GM20431 (cell line): ENCODE results near the gene ARHGEF2.

ENCODE experiments used
- in situ Hi-C: fragments of 300-500 bp; cut with MseI, MboI; formaldehyde crosslinking; loops from one replicate; pipeline ENCODE4 v1.15.0; 2020; ENCODE audit warnings: low sequenced_read_pairs; ENCODE audit not compliant: unreplicated experiment

Gene ARHGEF2

GRCh38 chr1:155978325-155978972 lies at the start of gene ARHGEF2:
Gene ARHGEF2, minus strand, starts transcription at chr1:155978547. Its CDS starts 120 bp downstream, at chr1:155978427.
- in situ Hi-C loops: no loop called here

GRCh38 chr1:156026588-156026987 lies 48.2 kb upstream of the ARHGEF2 start:
- in situ Hi-C loops: no loop called here

GRCh38 chr1:156025876-156026275 lies 47.5 kb upstream of the ARHGEF2 start:
- in situ Hi-C loops: no loop called here

- in situ Hi-C loops: no loop called here
Observed at GRCh38 chr1:156024801-156025200, 46.5 kb upstream of the ARHGEF2 start.

- in situ Hi-C loops: no loop called here
Observed at GRCh38 chr1:156021954-156022353, 43.6 kb upstream of the ARHGEF2 start.

- in situ Hi-C loops: no loop called here
Observed at GRCh38 chr1:156021093-156021428, 42.7 kb upstream of the ARHGEF2 start.

- in situ Hi-C loops: no loop called here
Observed at GRCh38 chr1:156020293-156021092, 42.1 kb upstream of the ARHGEF2 start, which contains the start of gene SSR2. Gene SSR2, minus strand, starts transcription at chr1:156020951. Its CDS starts 784 bp downstream, at chr1:156020167.

- in situ Hi-C loops: no loop called here
Observed at GRCh38 chr1:156019946-156020292, 41.6 kb upstream of the ARHGEF2 start.

- in situ Hi-C loops: no loop called here
Observed at GRCh38 chr1:156014829-156015228, 36.5 kb upstream of the ARHGEF2 start.

GRCh38 chr1:156012051-156012817 lies 33.9 kb upstream of the ARHGEF2 start:
- in situ Hi-C loops: no loop called here

- in situ Hi-C loops: no loop called here
Observed at GRCh38 chr1:156009404-156009803, 31.1 kb upstream of the ARHGEF2 start.

GRCh38 chr1:156006666-156007376 lies 28.5 kb upstream of the ARHGEF2 start:
- in situ Hi-C loops: no loop called here

- in situ Hi-C loops: no loop called here
Observed at GRCh38 chr1:156004843-156005584, 26.7 kb upstream of the ARHGEF2 start.

- in situ Hi-C loops: no loop called here
Observed at GRCh38 chr1:156003923-156004188, 25.5 kb upstream of the ARHGEF2 start.

- in situ Hi-C loops: no loop called here
Observed at GRCh38 chr1:156002188-156002911, 24.0 kb upstream of the ARHGEF2 start.

- in situ Hi-C loops: no loop called here
Observed at GRCh38 chr1:156001662-156002171, 23.4 kb upstream of the ARHGEF2 start.

GRCh38 chr1:156001021-156001661 lies 22.8 kb upstream of the ARHGEF2 start:
- in situ Hi-C loops: no loop called here

GRCh38 chr1:155999964-156000363 lies 21.6 kb upstream of the ARHGEF2 start:
- in situ Hi-C loops: no loop called here

GRCh38 chr1:155996166-155996565 lies 17.8 kb upstream of the ARHGEF2 start:
- in situ Hi-C loops: no loop called here
